H9 (cell line): Measurements from ENCODE around the gene ZNF80. TPM values are rescaled to one million over a fixed set of nuclear protein-coding genes. Genes with fewer than 3 reads are reported as not detected.

ENCODE experiments used
- DNase-seq: peaks from one replicate; pipeline ENCODE4 v3.0.0-alpha.2; 2017
- H2AFZ ChIP-seq: one replicate; pipeline ENCODE4 v1.6.1; 2013; ENCODE audit warnings: mild to moderate bottlenecking, low read length, control low read depth, moderate library complexity
- H2AK5ac ChIP-seq: 2 replicates; pipeline ENCODE4 v1.6.1; 2013; ENCODE audit warnings: low read length, control low read depth, mixed read lengths; ENCODE audit not compliant: insufficient read length
- H2BK120ac ChIP-seq: one replicate; pipeline ENCODE4 v1.6.1; 2013; ENCODE audit warnings: low read depth, mild to moderate bottlenecking, low read length, control low read depth, inconsistent platforms; ENCODE audit not compliant: poor library complexity, severe bottlenecking
- H2BK12ac ChIP-seq: 2 replicates; pipeline ENCODE4 v1.6.1; 2013; ENCODE audit warnings: low read length, control low read depth, mixed read lengths, low read depth; ENCODE audit not compliant: insufficient read length
- H2BK15ac ChIP-seq: 2 replicates; pipeline ENCODE4 v1.6.1; 2013; ENCODE audit warnings: low read depth, low read length, control low read depth
- H2BK20ac ChIP-seq: one replicate; pipeline ENCODE4 v1.6.1; 2013; ENCODE audit warnings: low read depth, mild to moderate bottlenecking, low read length, control low read depth, inconsistent platforms; ENCODE audit not compliant: poor library complexity, severe bottlenecking
- H2BK5ac ChIP-seq: 2 replicates; pipeline ENCODE4 v1.6.1; 2013; ENCODE audit warnings: low read length, control low read depth, mixed read lengths; ENCODE audit not compliant: insufficient read length
- H3K14ac ChIP-seq: 2 replicates; pipeline ENCODE4 v1.6.1; 2013; ENCODE audit warnings: low read length, control low read depth; ENCODE audit not compliant: insufficient read depth
- H3K18ac ChIP-seq: 2 replicates; pipeline ENCODE4 v1.6.1; 2013; ENCODE audit warnings: low read depth, mild to moderate bottlenecking, mixed read lengths, low read length, control low read depth; ENCODE audit not compliant: insufficient read length
- H3K23ac ChIP-seq: 2 replicates; pipeline ENCODE4 v1.6.1; 2013; ENCODE audit warnings: low read length, control low read depth, mixed read lengths, low read depth; ENCODE audit not compliant: insufficient read length
- H3K23me2 ChIP-seq: 2 replicates; pipeline ENCODE4 v1.6.1; 2013; ENCODE audit warnings: low read depth, mild to moderate bottlenecking, mixed read lengths, low read length, control low read depth; ENCODE audit not compliant: insufficient read length, poor library complexity, severe bottlenecking
- H3K27ac ChIP-seq: 2 replicates; pipeline ENCODE4 v1.5.1; 2013; ENCODE audit warnings: low read length, control low read depth, mixed read lengths, low read depth; ENCODE audit not compliant: insufficient read length
- H3K27me3 ChIP-seq: 2 replicates; pipeline ENCODE4 v1.6.1; 2013; ENCODE audit warnings: low read length, control low read depth, inconsistent platforms; ENCODE audit not compliant: insufficient read depth
- H3K4ac ChIP-seq: 2 replicates; pipeline ENCODE4 v1.6.1; 2013; ENCODE audit warnings: low read depth, mild to moderate bottlenecking, control low read depth, inconsistent platforms, low read length, moderate library complexity
- H3K4me1 ChIP-seq: 2 replicates; pipeline ENCODE4 v1.6.1; 2013; ENCODE audit warnings: low read length, control low read depth, inconsistent platforms; ENCODE audit not compliant: insufficient read depth
- H3K4me2 ChIP-seq: 2 replicates; pipeline ENCODE4 v1.6.1; 2013; ENCODE audit warnings: low read length, control low read depth, mixed read lengths; ENCODE audit not compliant: insufficient read length, insufficient read depth
- H3K56ac ChIP-seq: 2 replicates; pipeline ENCODE4 v1.6.1; 2013; ENCODE audit warnings: low read depth, mild to moderate bottlenecking, mixed read lengths, low read length, control low read depth; ENCODE audit not compliant: insufficient read length
- H3K79me1 ChIP-seq: 2 replicates; pipeline ENCODE4 v1.6.1; 2013; ENCODE audit warnings: low read depth, mild to moderate bottlenecking, moderate library complexity, low read length, control low read depth, inconsistent platforms; ENCODE audit not compliant: insufficient read depth, poor library complexity, severe bottlenecking
- H3K79me2 ChIP-seq: 2 replicates; pipeline ENCODE4 v1.6.1; 2013; ENCODE audit warnings: low read length, control low read depth, inconsistent platforms; ENCODE audit not compliant: insufficient read depth
- H3K9ac ChIP-seq: 2 replicates; pipeline ENCODE4 v1.6.1; 2013; ENCODE audit warnings: low read length, control low read depth, mixed read lengths; ENCODE audit not compliant: insufficient read length; ENCODE audit errors: extremely low read depth
- H3K9me3 ChIP-seq: one replicate; pipeline ENCODE4 v1.6.1; 2013; ENCODE audit warnings: low read depth, low read length, inconsistent platforms; ENCODE audit not compliant: control insufficient read depth
- H3T11ph ChIP-seq: one replicate; pipeline ENCODE4 v1.6.1; 2013; ENCODE audit warnings: mild to moderate bottlenecking, low read length, control low read depth, inconsistent platforms
- H4K20me1 ChIP-seq: one replicate; pipeline ENCODE4 v1.6.1; 2013; ENCODE audit not compliant: control insufficient read depth, insufficient read length, insufficient read depth
- H4K5ac ChIP-seq: 2 replicates; pipeline ENCODE4 v1.6.1; 2013; ENCODE audit warnings: low read depth, mild to moderate bottlenecking, mixed read lengths, low read length, control low read depth; ENCODE audit not compliant: insufficient read length
- H4K8ac ChIP-seq: replicated peaks from 2 replicates; pipeline ENCODE4 v1.6.1; 2013; ENCODE audit warnings: low read length, control low read depth, mixed read lengths, low read depth; ENCODE audit not compliant: insufficient read length
- H4K91ac ChIP-seq: 2 replicates; pipeline ENCODE4 v1.6.1; 2013; ENCODE audit warnings: low read depth, mild to moderate bottlenecking, moderate library complexity, mixed read lengths, low read length, control low read depth; ENCODE audit not compliant: insufficient read length
- H3K27ac Mint-ChIP-seq, 3 experiments: 2 replicates in 2 of 3; 3 replicates in 1 of 3; pipeline ENCODE4 v1.8.0; 2020 to 2021; ENCODE audit warnings: mixed read lengths in 3 of 3, mild to moderate bottlenecking in 1 of 3, moderate library complexity in 1 of 3
- H3K27me3 Mint-ChIP-seq: 2 replicates; pipeline ENCODE4 v1.8.0; 2021; ENCODE audit warnings: low read depth, mild to moderate bottlenecking, moderate library complexity, mixed read lengths
- H3K36me3 Mint-ChIP-seq, 3 experiments: 2 replicates in 2 of 3; 3 replicates in 1 of 3; pipeline ENCODE4 v1.8.0; 2020 to 2021; ENCODE audit warnings: low read depth in 3 of 3, mixed read lengths in 3 of 3; ENCODE audit not compliant: insufficient read depth in 1 of 3
- H3K4me1 Mint-ChIP-seq, 2 experiments: 2 replicates each; pipeline ENCODE4 v1.8.0; 2020; ENCODE audit warnings: mixed read lengths in 2 of 2
- H3K4me3 Mint-ChIP-seq, 2 experiments: 2 replicates in 1 of 2; 3 replicates in 1 of 2; pipeline ENCODE4 v1.8.0; 2020 to 2021; ENCODE audit warnings: mild to moderate bottlenecking in 2 of 2, mixed read lengths in 2 of 2, moderate library complexity in 1 of 2
- H3K9me3 Mint-ChIP-seq, 2 experiments: 2 replicates in 1 of 2; 3 replicates in 1 of 2; pipeline ENCODE4 v1.8.0; 2020; ENCODE audit warnings: mild to moderate bottlenecking in 2 of 2, mixed read lengths in 2 of 2, moderate library complexity in 1 of 2
- CTCF ChIP-seq: fragments of 200-600 bp; sonication (generic); conservative IDR thresholded peaks from 3 replicates; pipeline ENCODE4 v1.8.0; 2021; ENCODE audit warnings: antibody characterized with exemption, mild to moderate bottlenecking
- total RNA-seq: library from RNA; stranded (reverse); gene quantifications from 2 replicates; pipeline ENCODE4 v1.2.1, GENCODE V29; 2021

The ZNF80 gene
- total RNA-seq, 1 experiment from 2014 or later, result not detected

GRCh38 chr3:114242947-114243346 is 5.6 kb upstream of the ZNF80 start:
- Mint-ChIP-seq H3K4me3 (no peak overlapping the region), H3K36me3 (peaks cover 15 to 38% (median 26%) of the 10 kb centered on the region in 3 experiments), H3K27ac (no peak overlapping the region), H3K4me1 (no peaks in the 10 kb centered on the region; a peak in 1 of 4 replicates), H3K27me3 (no peaks in the 10 kb centered on the region; the same call in 1 of the 2 replicates), H3K9me3 (peaks cover 32 to 39% of the 10 kb centered on the region in 2 experiments)
- H2BK5ac ChIP-seq, result no peak overlapping the region
- no peak overlapping the region for H3K27ac ChIP-seq
- no peak overlapping the region for H3K18ac ChIP-seq
- no peak overlapping the region for H3K4ac ChIP-seq
- H3T11ph ChIP-seq, result no peak overlapping the region
- no peak overlapping the region for H4K91ac ChIP-seq
- H3K9me3 ChIP-seq, result peaks cover 19% of the 10 kb centered on the region
- no peak overlapping the region for H2BK12ac ChIP-seq
- H3K27me3 ChIP-seq, result no peaks in the 10 kb centered on the region
- H3K79me2 ChIP-seq, result no peaks in the 10 kb centered on the region
- no peak overlapping the region for H3K23ac ChIP-seq
- H4K5ac ChIP-seq, result no peak overlapping the region
- H2BK120ac ChIP-seq, result no peak overlapping the region
- H3K79me1 ChIP-seq, result no peaks in the 10 kb centered on the region
- TF ChIP-seq CTCF, result no peak
- no peak overlapping the region for H4K8ac ChIP-seq
- H3K23me2 ChIP-seq, result no peaks in the 10 kb centered on the region
- no peaks in the 10 kb centered on the region for H3K4me1 ChIP-seq
- no peak overlapping the region for H3K14ac ChIP-seq
- H2BK20ac ChIP-seq, result no peak overlapping the region
- no peak overlapping the region for H3K9ac ChIP-seq
- H4K20me1 ChIP-seq, result no peaks in the 10 kb centered on the region
- no peak for DNase-seq
- no peak overlapping the region for H3K56ac ChIP-seq
- H2AFZ ChIP-seq, result no peak overlapping the region
- no peak overlapping the region for H2BK15ac ChIP-seq
- no peak overlapping the region for H3K4me2 ChIP-seq
- no peak overlapping the region for H2AK5ac ChIP-seq
